H9 (cell line): ENCODE results near the gene PDIA6. TPM values are rescaled to one million over a fixed set of nuclear protein-coding genes. Genes with fewer than 3 reads are reported as not detected.

Source experiments
- DNase-seq: peaks from one replicate; pipeline ENCODE4 v3.0.0-alpha.2; 2017
- H2AFZ ChIP-seq: one replicate; pipeline ENCODE4 v1.6.1; 2013; ENCODE audit warnings: mild to moderate bottlenecking, low read length, control low read depth, moderate library complexity
- H2AK5ac ChIP-seq: 2 replicates; pipeline ENCODE4 v1.6.1; 2013; ENCODE audit warnings: low read length, control low read depth, mixed read lengths; ENCODE audit not compliant: insufficient read length
- H2BK120ac ChIP-seq: one replicate; pipeline ENCODE4 v1.6.1; 2013; ENCODE audit warnings: low read depth, mild to moderate bottlenecking, low read length, control low read depth, inconsistent platforms; ENCODE audit not compliant: poor library complexity, severe bottlenecking
- H2BK12ac ChIP-seq: 2 replicates; pipeline ENCODE4 v1.6.1; 2013; ENCODE audit warnings: low read length, control low read depth, mixed read lengths, low read depth; ENCODE audit not compliant: insufficient read length
- H2BK15ac ChIP-seq: 2 replicates; pipeline ENCODE4 v1.6.1; 2013; ENCODE audit warnings: low read depth, low read length, control low read depth
- H2BK20ac ChIP-seq: one replicate; pipeline ENCODE4 v1.6.1; 2013; ENCODE audit warnings: low read depth, mild to moderate bottlenecking, low read length, control low read depth, inconsistent platforms; ENCODE audit not compliant: poor library complexity, severe bottlenecking
- H2BK5ac ChIP-seq: 2 replicates; pipeline ENCODE4 v1.6.1; 2013; ENCODE audit warnings: low read length, control low read depth, mixed read lengths; ENCODE audit not compliant: insufficient read length
- H3K14ac ChIP-seq: 2 replicates; pipeline ENCODE4 v1.6.1; 2013; ENCODE audit warnings: low read length, control low read depth; ENCODE audit not compliant: insufficient read depth
- H3K18ac ChIP-seq: 2 replicates; pipeline ENCODE4 v1.6.1; 2013; ENCODE audit warnings: low read depth, mild to moderate bottlenecking, mixed read lengths, low read length, control low read depth; ENCODE audit not compliant: insufficient read length
- H3K23ac ChIP-seq: 2 replicates; pipeline ENCODE4 v1.6.1; 2013; ENCODE audit warnings: low read length, control low read depth, mixed read lengths, low read depth; ENCODE audit not compliant: insufficient read length
- H3K23me2 ChIP-seq: 2 replicates; pipeline ENCODE4 v1.6.1; 2013; ENCODE audit warnings: low read depth, mild to moderate bottlenecking, mixed read lengths, low read length, control low read depth; ENCODE audit not compliant: insufficient read length, poor library complexity, severe bottlenecking
- H3K27ac ChIP-seq: 2 replicates; pipeline ENCODE4 v1.5.1; 2013; ENCODE audit warnings: low read length, control low read depth, mixed read lengths, low read depth; ENCODE audit not compliant: insufficient read length
- H3K27me3 ChIP-seq: 2 replicates; pipeline ENCODE4 v1.6.1; 2013; ENCODE audit warnings: low read length, control low read depth, inconsistent platforms; ENCODE audit not compliant: insufficient read depth
- H3K4ac ChIP-seq: 2 replicates; pipeline ENCODE4 v1.6.1; 2013; ENCODE audit warnings: low read depth, mild to moderate bottlenecking, control low read depth, inconsistent platforms, low read length, moderate library complexity
- H3K4me1 ChIP-seq: 2 replicates; pipeline ENCODE4 v1.6.1; 2013; ENCODE audit warnings: low read length, control low read depth, inconsistent platforms; ENCODE audit not compliant: insufficient read depth
- H3K4me2 ChIP-seq: 2 replicates; pipeline ENCODE4 v1.6.1; 2013; ENCODE audit warnings: low read length, control low read depth, mixed read lengths; ENCODE audit not compliant: insufficient read length, insufficient read depth
- H3K56ac ChIP-seq: 2 replicates; pipeline ENCODE4 v1.6.1; 2013; ENCODE audit warnings: low read depth, mild to moderate bottlenecking, mixed read lengths, low read length, control low read depth; ENCODE audit not compliant: insufficient read length
- H3K79me1 ChIP-seq: 2 replicates; pipeline ENCODE4 v1.6.1; 2013; ENCODE audit warnings: low read depth, mild to moderate bottlenecking, moderate library complexity, low read length, control low read depth, inconsistent platforms; ENCODE audit not compliant: insufficient read depth, poor library complexity, severe bottlenecking
- H3K79me2 ChIP-seq: 2 replicates; pipeline ENCODE4 v1.6.1; 2013; ENCODE audit warnings: low read length, control low read depth, inconsistent platforms; ENCODE audit not compliant: insufficient read depth
- H3K9ac ChIP-seq: 2 replicates; pipeline ENCODE4 v1.6.1; 2013; ENCODE audit warnings: low read length, control low read depth, mixed read lengths; ENCODE audit not compliant: insufficient read length; ENCODE audit errors: extremely low read depth
- H3K9me3 ChIP-seq: one replicate; pipeline ENCODE4 v1.6.1; 2013; ENCODE audit warnings: low read depth, low read length, inconsistent platforms; ENCODE audit not compliant: control insufficient read depth
- H3T11ph ChIP-seq: one replicate; pipeline ENCODE4 v1.6.1; 2013; ENCODE audit warnings: mild to moderate bottlenecking, low read length, control low read depth, inconsistent platforms
- H4K20me1 ChIP-seq: one replicate; pipeline ENCODE4 v1.6.1; 2013; ENCODE audit not compliant: control insufficient read depth, insufficient read length, insufficient read depth
- H4K5ac ChIP-seq: 2 replicates; pipeline ENCODE4 v1.6.1; 2013; ENCODE audit warnings: low read depth, mild to moderate bottlenecking, mixed read lengths, low read length, control low read depth; ENCODE audit not compliant: insufficient read length
- H4K8ac ChIP-seq: replicated peaks from 2 replicates; pipeline ENCODE4 v1.6.1; 2013; ENCODE audit warnings: low read length, control low read depth, mixed read lengths, low read depth; ENCODE audit not compliant: insufficient read length
- H4K91ac ChIP-seq: 2 replicates; pipeline ENCODE4 v1.6.1; 2013; ENCODE audit warnings: low read depth, mild to moderate bottlenecking, moderate library complexity, mixed read lengths, low read length, control low read depth; ENCODE audit not compliant: insufficient read length
- H3K27ac Mint-ChIP-seq, 3 experiments: 2 replicates in 2 of 3; 3 replicates in 1 of 3; pipeline ENCODE4 v1.8.0; 2020 to 2021; ENCODE audit warnings: mixed read lengths in 3 of 3, mild to moderate bottlenecking in 1 of 3, moderate library complexity in 1 of 3
- H3K27me3 Mint-ChIP-seq: 2 replicates; pipeline ENCODE4 v1.8.0; 2021; ENCODE audit warnings: low read depth, mild to moderate bottlenecking, moderate library complexity, mixed read lengths
- H3K36me3 Mint-ChIP-seq, 3 experiments: 2 replicates in 2 of 3; 3 replicates in 1 of 3; pipeline ENCODE4 v1.8.0; 2020 to 2021; ENCODE audit warnings: low read depth in 3 of 3, mixed read lengths in 3 of 3; ENCODE audit not compliant: insufficient read depth in 1 of 3
- H3K4me1 Mint-ChIP-seq, 2 experiments: 2 replicates each; pipeline ENCODE4 v1.8.0; 2020; ENCODE audit warnings: mixed read lengths in 2 of 2
- H3K4me3 Mint-ChIP-seq, 2 experiments: 2 replicates in 1 of 2; 3 replicates in 1 of 2; pipeline ENCODE4 v1.8.0; 2020 to 2021; ENCODE audit warnings: mild to moderate bottlenecking in 2 of 2, mixed read lengths in 2 of 2, moderate library complexity in 1 of 2
- H3K9me3 Mint-ChIP-seq, 2 experiments: 2 replicates in 1 of 2; 3 replicates in 1 of 2; pipeline ENCODE4 v1.8.0; 2020; ENCODE audit warnings: mild to moderate bottlenecking in 2 of 2, mixed read lengths in 2 of 2, moderate library complexity in 1 of 2
- CTCF ChIP-seq: fragments of 200-600 bp; sonication (generic); conservative IDR thresholded peaks from 3 replicates; pipeline ENCODE4 v1.8.0; 2021; ENCODE audit warnings: antibody characterized with exemption, mild to moderate bottlenecking
- WGBS: extraction: QIAGEN DNeasy Blood & Tissue Kit; methylation state at CpG from one replicate; pipeline ENCODE4 v1.1.7; 2013; ENCODE audit warnings: missing lambda C conversion rate, low lambda C conversion rate, mixed read lengths; ENCODE audit not compliant: insufficient read length; ENCODE audit errors: extremely low coverage; 5-methylcytosine and 5-hydroxymethylcytosine counted together
- total RNA-seq: library from RNA; stranded (reverse); gene quantifications from 2 replicates; pipeline ENCODE4 v1.2.1, GENCODE V29; 2021

Gene PDIA6
- total RNA-seq, 1 experiment from 2014 or later: 301 TPM

DNA sequence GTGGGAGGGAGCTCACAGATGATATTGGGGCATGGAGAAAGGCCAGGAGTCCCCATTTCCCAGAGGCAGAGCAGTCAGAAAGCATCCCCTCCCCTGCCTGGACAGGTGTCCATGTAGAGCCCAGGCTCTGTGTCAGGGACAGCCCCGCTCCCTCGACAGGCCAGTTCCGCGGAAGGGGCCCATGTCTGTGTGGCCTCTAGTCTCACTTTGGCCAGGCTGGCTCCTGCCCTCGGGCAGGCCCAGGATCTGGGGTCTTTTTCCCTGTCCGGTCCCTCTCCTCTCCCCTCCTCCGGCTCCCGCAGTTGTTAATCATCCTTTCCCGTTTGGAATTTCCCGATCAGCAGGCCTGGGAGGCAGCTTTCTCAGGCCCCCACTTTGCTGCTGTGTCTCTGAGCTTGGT lies 20.4 kb upstream of the PDIA6 start:
- Histone ChIP-seq H3K9ac (no peak overlapping the region), H3K23ac (no peak overlapping the region), H2BK120ac (no peak overlapping the region), H3K23me2 (no peaks in the 10 kb centered on the region), H2BK15ac (no peak overlapping the region), H3K4me2 (no peak overlapping the region), H3K14ac (no peak overlapping the region), H3K27me3 (no peaks in the 10 kb centered on the region), H4K91ac (no peak overlapping the region), H4K20me1 (no peaks in the 10 kb centered on the region), H2AK5ac (no peak overlapping the region), H3K56ac (no peak overlapping the region), H2BK12ac (no peak overlapping the region), H3K79me2 (no peaks in the 10 kb centered on the region), H3K4me1 (no peaks in the 10 kb centered on the region; the same call in 1 of the 2 replicates), H3K79me1 (no peaks in the 10 kb centered on the region), H3K4ac (no peak overlapping the region), H2AFZ (no peak overlapping the region), H3K18ac (no peak overlapping the region), H2BK5ac (no peak overlapping the region), H3K9me3 (no peaks in the 10 kb centered on the region), H4K8ac (no peak overlapping the region), H3T11ph (no peak overlapping the region), H2BK20ac (no peak overlapping the region), H4K5ac (no peak overlapping the region), H3K27ac (no peak overlapping the region)
- H3K4me1 Mint-ChIP-seq: peaks cover 16% of the 10 kb centered on the region in 2 experiments
- no peak for DNase-seq
- no CpG with 5 or more reads among the region's 10 CpGs for WGBS
- no peaks in the 10 kb centered on the region for H3K9me3 Mint-ChIP-seq
- no peaks in the 10 kb centered on the region for H3K36me3 Mint-ChIP-seq
- no peak for TF ChIP-seq CTCF
- no peak overlapping the region for H3K27ac Mint-ChIP-seq
- peaks cover 38% of the 10 kb centered on the region for H3K27me3 Mint-ChIP-seq
- H3K4me3 Mint-ChIP-seq: no peak overlapping the region
